GM23248 (cell line): Measurements from ENCODE around the gene NOSIP.

Experiments used
- EZH2 ChIP-seq: fragments of 200-600 bp; sonication (generic); IDR thresholded peaks from 2 replicates; pipeline ENCODE4 v1.6.1; 2018; ENCODE audit warnings: antibody characterized with exemption, mild to moderate bottlenecking; ENCODE audit not compliant: insufficient read depth, poor library complexity, severe bottlenecking
- EZH2phosphoT487 ChIP-seq: fragments of 200-600 bp; sonication (generic); IDR thresholded peaks from 2 replicates; pipeline ENCODE4 v1.6.1; 2018; ENCODE audit warnings: antibody characterized with exemption, moderate library complexity, mild to moderate bottlenecking, low read depth; ENCODE audit not compliant: insufficient read depth

DNA sequence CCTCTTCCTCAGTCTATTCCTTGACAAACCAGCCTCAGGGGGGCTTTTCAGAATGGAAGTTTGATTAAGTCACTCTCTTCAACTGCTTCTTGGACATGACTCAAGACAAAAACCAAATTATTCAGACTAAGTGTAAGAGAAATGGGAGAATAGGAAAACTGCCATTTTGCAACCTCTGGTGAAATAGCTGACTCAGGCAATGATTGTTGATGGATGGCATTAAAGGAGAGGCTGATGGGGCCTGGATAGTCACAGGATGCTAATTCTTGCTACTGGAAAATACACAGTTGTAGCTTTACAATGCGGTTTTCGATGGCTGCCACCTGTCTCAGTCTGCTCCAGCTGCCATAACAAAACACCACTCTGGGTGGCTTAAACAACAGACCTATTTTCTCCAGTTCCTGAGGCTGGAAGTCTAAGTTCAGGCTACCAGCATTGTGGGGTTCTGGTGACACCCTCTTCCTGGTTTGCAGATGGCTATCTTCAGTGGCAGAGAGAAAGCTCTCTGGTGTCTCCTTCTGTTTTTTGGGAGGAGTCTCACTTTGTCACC lies 6.1 kb downstream of the NOSIP start:
- no peak for TF ChIP-seq EZH2
- TF ChIP-seq EZH2phosphoT487, result no peak
